Activated B cell treated with CpG ODN at 0.5 μM for 24 hours (primary cell): ENCODE measurements around the gene ABCA10. TPM values are rescaled to one million over a fixed set of nuclear protein-coding genes. Genes with fewer than 3 reads are reported as not detected.

Experiments
- ATAC-seq: fragments of 200-7000 bp; cut with Tn5 transposase; one replicate; pipeline ENCODE4 v1.10.0; 2021; ENCODE audit warnings: low read depth, mild to moderate bottlenecking, moderate library complexity
- CTCF ChIA-PET: fragments of 350-600 bp; sonication (Branson Sonifier 250); formaldehyde crosslinking; loops from one replicate; lab custom pipeline; 2021; ENCODE audit warnings: antibody characterized with exemption; lab: Charles Lee
- POLR2A ChIA-PET: fragments of 350-600 bp; sonication (Branson Sonifier 250); formaldehyde crosslinking; loops from one replicate; lab custom pipeline; 2021; ENCODE audit warnings: antibody characterized with exemption; lab: Charles Lee
- DNase-seq: peaks from one replicate; pipeline ENCODE4 v3.0.0; 2022
- H3K27ac Mint-ChIP-seq: one replicate; pipeline ENCODE4 v1.8.0; 2020; ENCODE audit warnings: mixed read lengths
- H3K27me3 Mint-ChIP-seq: one replicate; pipeline ENCODE4 v1.8.0; 2021; ENCODE audit warnings: mixed read lengths
- H3K36me3 Mint-ChIP-seq: one replicate; pipeline ENCODE4 v1.8.0; 2021; ENCODE audit warnings: low read depth, mixed read lengths
- H3K4me1 Mint-ChIP-seq: one replicate; pipeline ENCODE4 v1.8.0; 2021; ENCODE audit warnings: mixed read lengths
- H3K4me3 Mint-ChIP-seq: one replicate; pipeline ENCODE4 v1.8.0; 2020; ENCODE audit warnings: mild to moderate bottlenecking, mixed read lengths
- H3K9me3 Mint-ChIP-seq: one replicate; pipeline ENCODE4 v1.8.0; 2020; ENCODE audit warnings: mixed read lengths
- intact Hi-C: fragments of 100-400 bp; cut with micrococcal nuclease; formaldehyde crosslinking; loops from one replicate; pipeline ENCODE4 v1.15.1; 2024
- total RNA-seq: library from RNA; stranded (reverse); gene quantifications from 2 replicates; pipeline ENCODE4 v1.2.3, GENCODE V29; 2022
- TF ChIP-seq, protein P1 (sequence below): fragments of 200-600 bp; IDR thresholded peaks from one replicate; pipeline ENCODE4 v1.8.0; 2022; ENCODE audit warnings: antibody characterized with exemption, mild to moderate bottlenecking

The ABCA10 gene
- total RNA-seq, 1 donor from 2014 or later, result 1.8 TPM

DNA sequence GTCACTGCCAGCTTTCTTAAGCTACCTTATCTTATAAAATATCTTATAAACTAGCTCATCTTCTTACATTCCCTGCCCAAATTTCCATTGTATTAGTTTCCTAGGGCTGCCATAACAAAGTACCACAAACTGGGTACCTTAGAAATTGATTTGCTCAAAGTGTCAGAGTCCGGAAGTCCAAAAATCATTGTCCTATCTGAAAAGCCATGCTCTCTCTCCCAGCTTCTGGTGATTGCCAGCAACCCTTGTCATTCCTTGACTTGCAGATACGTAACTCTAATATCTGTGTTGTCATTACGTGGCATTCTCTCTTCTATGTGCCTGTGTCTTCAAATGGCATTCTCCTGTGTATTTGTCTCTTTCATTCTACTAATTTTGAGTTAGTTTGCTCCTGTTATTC, 2.3 kb upstream of the ABCA10 start:
- ChIA-PET POLR2A (no interaction called here), CTCF (no interaction called here)
- DNase-seq (no peak), ATAC-seq (no peak)
- peaks cover 17% of the 10 kb centered on the region for H3K4me1 Mint-ChIP-seq
- peaks cover 7% of the 10 kb centered on the region for H3K9me3 Mint-ChIP-seq
- no peak overlapping the region for H3K27ac Mint-ChIP-seq
- intact Hi-C loops, result loop anchor here (5.0 to 10.0 kb wide), 2 partner anchors 164 to 256 kb away; no protein-coding TSS in a partner anchor
- no peak overlapping the region for H3K4me3 Mint-ChIP-seq
- TF ChIP-seq, protein P1, sequence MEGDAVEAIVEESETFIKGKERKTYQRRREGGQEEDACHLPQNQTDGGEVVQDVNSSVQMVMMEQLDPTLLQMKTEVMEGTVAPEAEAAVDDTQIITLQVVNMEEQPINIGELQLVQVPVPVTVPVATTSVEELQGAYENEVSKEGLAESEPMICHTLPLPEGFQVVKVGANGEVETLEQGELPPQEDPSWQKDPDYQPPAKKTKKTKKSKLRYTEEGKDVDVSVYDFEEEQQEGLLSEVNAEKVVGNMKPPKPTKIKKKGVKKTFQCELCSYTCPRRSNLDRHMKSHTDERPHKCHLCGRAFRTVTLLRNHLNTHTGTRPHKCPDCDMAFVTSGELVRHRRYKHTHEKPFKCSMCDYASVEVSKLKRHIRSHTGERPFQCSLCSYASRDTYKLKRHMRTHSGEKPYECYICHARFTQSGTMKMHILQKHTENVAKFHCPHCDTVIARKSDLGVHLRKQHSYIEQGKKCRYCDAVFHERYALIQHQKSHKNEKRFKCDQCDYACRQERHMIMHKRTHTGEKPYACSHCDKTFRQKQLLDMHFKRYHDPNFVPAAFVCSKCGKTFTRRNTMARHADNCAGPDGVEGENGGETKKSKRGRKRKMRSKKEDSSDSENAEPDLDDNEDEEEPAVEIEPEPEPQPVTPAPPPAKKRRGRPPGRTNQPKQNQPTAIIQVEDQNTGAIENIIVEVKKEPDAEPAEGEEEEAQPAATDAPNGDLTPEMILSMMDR, result no peak
- H3K27me3 Mint-ChIP-seq, result no peaks in the 10 kb centered on the region
- peaks cover 3% of the 10 kb centered on the region for H3K36me3 Mint-ChIP-seq

DNA sequence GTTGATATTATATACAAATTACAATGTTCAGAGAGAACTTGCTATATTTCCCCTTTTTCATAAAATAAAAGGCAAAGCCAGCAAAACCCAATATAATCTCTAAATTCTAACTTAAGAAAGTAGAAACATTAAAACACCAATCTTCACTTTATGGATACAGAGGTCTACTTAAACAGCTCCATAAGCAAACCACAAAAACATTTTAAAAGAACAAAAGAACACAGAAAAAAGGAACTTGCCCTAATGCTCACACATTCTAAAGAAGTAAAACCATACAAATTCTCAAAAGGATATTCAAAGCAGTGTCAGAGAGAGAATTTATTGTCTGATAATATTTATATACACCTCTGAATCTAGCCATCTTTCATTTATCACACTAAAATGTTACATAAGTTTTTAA, 606 bp downstream of the ABCA10 start:
- DNase-seq (no peak), ATAC-seq (no peak)
- TF ChIP-seq, protein P1, result no peak
- H3K4me1 Mint-ChIP-seq, result peaks cover 23% of the 10 kb centered on the region
- no peaks in the 10 kb centered on the region for H3K27me3 Mint-ChIP-seq
- H3K36me3 Mint-ChIP-seq, result peaks cover 1% of the 10 kb centered on the region
- ChIA-PET POLR2A (interaction anchor here (0.6 kb wide), 1 partner anchor 56 kb away, joined by 3 read pairs; no protein-coding TSS in a partner anchor), CTCF (interaction anchor here (0.6 to 1.1 kb wide), 2 partner anchors 447 to 456 kb away, joined by 3 read pairs; no protein-coding TSS in a partner anchor)
- H3K9me3 Mint-ChIP-seq, result peaks cover 2% of the 10 kb centered on the region
- H3K27ac Mint-ChIP-seq, result peak overlapping the region; percentile 6
- intact Hi-C loops, result no loop called here
- no peak overlapping the region for H3K4me3 Mint-ChIP-seq

DNA sequence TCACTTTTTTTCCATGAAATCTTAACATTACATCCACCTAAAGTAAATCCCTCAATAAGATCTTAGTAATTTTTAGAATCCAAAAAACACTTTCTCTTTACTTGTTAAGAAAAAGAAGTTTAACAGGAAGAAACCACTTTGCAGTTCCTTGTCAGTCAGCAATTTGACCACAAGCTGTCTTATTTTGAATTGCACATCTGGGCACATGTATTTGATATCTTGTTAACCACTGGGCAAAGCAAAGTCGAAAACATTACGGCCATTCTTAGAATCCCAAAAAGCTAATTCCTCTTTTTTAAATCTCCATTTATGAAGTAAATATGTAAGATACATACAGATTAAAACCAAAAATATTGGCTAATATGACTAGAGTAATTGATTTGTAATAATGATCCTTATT, 1.1 kb downstream of the ABCA10 start:
- Mint-ChIP-seq H3K27ac (no peak overlapping the region), H3K36me3 (no peaks in the 10 kb centered on the region), H3K9me3 (no peaks in the 10 kb centered on the region), H3K4me3 (no peak overlapping the region), H3K27me3 (no peaks in the 10 kb centered on the region), H3K4me1 (peaks cover 25% of the 10 kb centered on the region)
- intact Hi-C loops, result no loop called here
- ATAC-seq, result no peak
- TF ChIP-seq, protein P1, result no peak
- ChIA-PET POLR2A (interaction anchor here (0.6 kb wide), 1 partner anchor 56 kb away, joined by 3 read pairs; no protein-coding TSS in a partner anchor), CTCF (interaction anchor here (0.6 to 1.1 kb wide), 3 partner anchors 447 to 455 kb away, joined by 3 read pairs; no protein-coding TSS in a partner anchor)
- no peak for DNase-seq

DNA sequence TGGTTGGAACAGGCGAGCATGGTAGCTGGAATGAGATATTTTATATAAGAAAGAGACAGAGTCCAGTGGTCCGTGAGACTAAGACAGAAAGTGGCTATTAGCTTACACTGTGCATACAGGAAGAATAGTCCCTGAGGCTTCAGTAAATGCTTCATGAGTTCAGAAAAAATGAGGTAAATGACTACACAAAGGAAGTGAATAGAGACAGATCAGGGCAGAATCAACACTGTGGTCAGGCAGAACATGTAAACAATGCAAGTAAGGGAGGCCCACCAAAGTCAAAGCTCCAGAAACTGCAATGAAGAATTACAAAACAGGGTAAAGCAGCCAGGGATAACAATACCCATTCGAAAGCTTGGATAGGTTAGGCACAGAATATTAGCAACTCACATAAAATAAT, 4.8 kb downstream of the ABCA10 start:
- peaks cover 4% of the 10 kb centered on the region for H3K36me3 Mint-ChIP-seq
- peaks cover 22% of the 10 kb centered on the region for H3K4me1 Mint-ChIP-seq
- H3K4me3 Mint-ChIP-seq, result no peak overlapping the region
- intact Hi-C loops, result no loop called here
- DNase-seq (no peak), ATAC-seq (no peak)
- TF ChIP-seq, protein P1, result no peak
- ChIA-PET POLR2A (no interaction called here), CTCF (interaction anchor here (1.0 kb wide), 1 partner anchor 15 kb away, joined by 3 read pairs; no protein-coding TSS in a partner anchor)
- no peaks in the 10 kb centered on the region for H3K27me3 Mint-ChIP-seq
- no peak overlapping the region for H3K27ac Mint-ChIP-seq
- H3K9me3 Mint-ChIP-seq, result no peaks in the 10 kb centered on the region

DNA sequence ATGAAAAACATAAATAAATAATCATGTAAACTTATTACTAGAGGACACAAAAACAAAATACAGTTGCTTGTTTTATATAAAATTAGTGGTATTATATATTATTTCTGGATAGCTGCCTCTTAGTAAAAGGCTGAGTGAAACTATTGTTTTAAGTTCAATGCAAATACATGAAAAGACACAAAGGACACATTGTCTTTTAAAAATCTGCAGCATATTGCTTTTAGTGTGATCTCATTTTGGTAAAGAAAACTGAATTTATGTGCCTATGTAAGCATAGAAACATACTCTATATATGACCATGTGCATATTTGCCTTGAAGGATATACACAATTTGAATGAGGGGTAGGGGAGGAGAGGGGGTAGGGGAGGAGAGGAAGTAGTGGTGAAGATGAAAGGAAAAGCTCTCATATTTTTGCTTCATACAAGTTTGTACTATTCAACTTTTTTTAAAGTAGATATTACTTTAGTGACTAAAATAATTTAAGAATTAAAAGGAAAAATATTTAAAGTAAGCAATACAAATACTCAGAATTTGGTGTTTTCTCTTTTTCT, 5.8 kb downstream of the ABCA10 start:
- Mint-ChIP-seq H3K4me3 (no peak overlapping the region), H3K36me3 (peaks cover 4% of the 10 kb centered on the region), H3K27ac (no peak overlapping the region), H3K9me3 (no peaks in the 10 kb centered on the region), H3K4me1 (peaks cover 18% of the 10 kb centered on the region), H3K27me3 (no peaks in the 10 kb centered on the region)
- ChIA-PET POLR2A (no interaction called here), CTCF (interaction anchor here (1.0 kb wide), 1 partner anchor 16 kb away, joined by 3 read pairs; no protein-coding TSS in a partner anchor)
- intact Hi-C loops, result no loop called here
- ATAC-seq (no peak), DNase-seq (no peak)
- TF ChIP-seq, protein P1, result no peak
